HepG2 (cell line): Measurements from ENCODE around the gene HOXD12. TPM values are rescaled to one million over a fixed set of nuclear protein-coding genes. Genes with fewer than 3 reads are reported as not detected.

Source experiments
- ATAC-seq: fragments of 200-7000 bp; cut with Tn5 transposase; 3 replicates; pipeline ENCODE4 v1.9.1; 2020; ENCODE audit warnings: mild to moderate bottlenecking, moderate library complexity
- BruUV-seq: library from RNA; stranded (reverse); fragments of 400-500 nt; replicated peaks from 2 replicates; lab custom pipeline; 2021; lab: Mats Ljungman, UMichigan
- CTCF ChIA-PET: fragments of 300-600 bp; formaldehyde crosslinking; extraction: SDS; loops from one replicate; lab custom pipeline; 2021; ENCODE audit warnings: low total read pairs, inconsistent platforms, low intra/inter-chr PET ratio; lab: Yijun Ruan, JAX
- POLR2A ChIA-PET: fragments of 350-600 bp; sonication (Branson Sonifier 250); formaldehyde crosslinking; loops from one replicate; lab custom pipeline; 2020; ENCODE audit warnings: antibody characterized with exemption, inconsistent platforms; lab: Yijun Ruan, JAX
- DNase-seq: peaks from one replicate; pipeline ENCODE4 v3.0.0-alpha.2; 2015; ENCODE audit warnings: low spot score
- FAIRE-seq: peaks from 3 replicates; lab custom pipeline; 2011; peaks lifted over from hg19 to GRCh38; lab: Jason Lieb, UNC
- H2AFZ ChIP-seq: one replicate; pipeline ENCODE4 v1.6.1; 2011; ENCODE audit warnings: low read length, inconsistent platforms
- H3K27ac ChIP-seq: fragments of 300-600 bp; 3 replicates; pipeline ENCODE4 v1.8.0; 2011; ENCODE audit warnings: mixed run types, mild to moderate bottlenecking, mixed read lengths, low read length, inconsistent platforms; ENCODE audit not compliant: insufficient read depth; ENCODE audit errors: extremely low read length
- H3K27me3 ChIP-seq, 2 experiments: fragments of 200-600 bp in 1 of 2; 2 replicates in 1 of 2; 3 replicates in 1 of 2; pipeline versions ENCODE4 v1.6.0 to v1.8.0; 2011; ENCODE audit warnings: low read length in 2 of 2, mild to moderate bottlenecking in 2 of 2, moderate library complexity in 2 of 2, inconsistent platforms in 1 of 2; ENCODE audit not compliant: insufficient read depth in 2 of 2, control insufficient read depth in 1 of 2
- H3K36me3 ChIP-seq, 2 experiments: fragments of 200-600 bp in 1 of 2; replicated peaks in 1 of 2; 2 replicates in 1 of 2; 3 replicates in 1 of 2; pipeline versions ENCODE4 v1.5.1 to v1.8.0; 2011; ENCODE audit warnings: low read length in 2 of 2, inconsistent platforms in 1 of 2; ENCODE audit not compliant: insufficient read depth in 2 of 2, control insufficient read depth in 1 of 2
- H3K4me1 ChIP-seq: 2 replicates; pipeline ENCODE4 v1.5.1; 2012; ENCODE audit warnings: low read length, inconsistent platforms; ENCODE audit not compliant: insufficient read depth
- H3K4me2 ChIP-seq: 2 replicates; pipeline ENCODE4 v1.6.0; 2011; ENCODE audit warnings: low read depth, low read length, inconsistent platforms
- H3K4me3 ChIP-seq, 3 experiments: fragments of 200-600 bp in 1 of 3; sonication (generic), shearing (Covaris generic) in 1 of 3; replicated peaks in 1 of 3; 2 replicates each; pipeline ENCODE4 v1.5.1; 2011 to 2016; ENCODE audit warnings: low read length in 3 of 3, inconsistent platforms in 2 of 3, low read depth in 2 of 3, mild to moderate bottlenecking in 2 of 3, control low read depth in 1 of 3, mixed read lengths in 1 of 3; ENCODE audit not compliant: insufficient read depth in 1 of 3
- H3K79me2 ChIP-seq: one replicate; pipeline ENCODE4 v1.6.1; 2011; ENCODE audit warnings: low read length, inconsistent platforms; ENCODE audit not compliant: insufficient read depth
- H3K9ac ChIP-seq: 2 replicates; pipeline ENCODE4 v1.6.0; 2011; ENCODE audit warnings: mild to moderate bottlenecking, low read depth, low read length, inconsistent platforms; ENCODE audit not compliant: insufficient read depth
- H3K9me3 ChIP-seq: 2 replicates; pipeline ENCODE4 v1.5.1; 2012; ENCODE audit warnings: mild to moderate bottlenecking, low read length
- H4K20me1 ChIP-seq: 2 replicates; pipeline ENCODE4 v1.6.0; 2011; ENCODE audit warnings: inconsistent platforms, mild to moderate bottlenecking, low read length, moderate library complexity; ENCODE audit not compliant: insufficient read depth
- CREB1 ChIP-seq, 2 experiments: fragments of 450-650 bp in 1 of 2; IDR thresholded peaks; 2 replicates each; pipeline ENCODE4 v1.6.1; 2016 to 2017; ENCODE audit warnings: control low read depth in 1 of 2, mild to moderate bottlenecking in 1 of 2, missing compliant biosample characterization in 1 of 2, missing genetic modification characterization in 1 of 2
- DNMT3B ChIP-seq: conservative IDR thresholded peaks from 2 replicates; pipeline ENCODE4 v1.6.1; 2016; ENCODE audit warnings: missing biosample characterization, control low read depth
- JUN ChIP-seq: sonication (generic); formaldehyde crosslinking; IDR thresholded peaks from 2 replicates; pipeline ENCODE4 v1.4.0; 2020; ENCODE audit warnings: mild to moderate bottlenecking, missing genetic modification reagents
- NFIB ChIP-seq: sonication (generic); formaldehyde crosslinking; IDR thresholded peaks from 2 replicates; pipeline ENCODE4 v1.9.0; 2021; ENCODE audit warnings: missing genetic modification reagents, mild to moderate bottlenecking, borderline replicate concordance
- NRL ChIP-seq: sonication (generic); formaldehyde crosslinking; IDR thresholded peaks from 2 replicates; pipeline ENCODE4 v1.5.0; 2020; ENCODE audit warnings: missing genetic modification reagents, mild to moderate bottlenecking, moderate library complexity, borderline replicate concordance
- TEAD2 ChIP-seq: sonication (generic); formaldehyde crosslinking; IDR thresholded peaks from 2 replicates; pipeline ENCODE4 v1.9.0; 2021; ENCODE audit warnings: missing genetic modification reagents
- ZNF460 ChIP-seq: sonication (generic); formaldehyde crosslinking; IDR thresholded peaks from 2 replicates; pipeline ENCODE4 v1.5.1; 2020; ENCODE audit warnings: missing genetic modification reagents, mild to moderate bottlenecking, borderline replicate concordance
- ZNF577 ChIP-seq: sonication (generic); formaldehyde crosslinking; IDR thresholded peaks from 2 replicates; pipeline ENCODE4 v1.4.0; 2020; ENCODE audit warnings: mild to moderate bottlenecking, low read depth, missing genetic modification reagents, borderline replicate concordance
- ZNF792 ChIP-seq: IDR thresholded peaks from 2 replicates; pipeline ENCODE4 v1.6.1; 2016
- WGBS: methylation state at CpG from one replicate; pipeline ENCODE4 v1.1.6; 2017; ENCODE audit warnings: low lambda C conversion rate; 5-methylcytosine and 5-hydroxymethylcytosine counted together
- in situ Hi-C: cut with HindIII; loops from 2 replicates; pipeline ENCODE4 v1.10.0; 2017; ENCODE audit warnings: low pct_unique_long_range_greater_than_20kb; ENCODE audit not compliant: extremely low pct_ligation_motif_present
- intact Hi-C: fragments of 100-400 bp; cut with micrococcal nuclease; formaldehyde crosslinking; loops from one replicate; pipeline ENCODE4 v1.10.0; 2022; ENCODE audit not compliant: unreplicated experiment
- polyA plus RNA-seq, 8 experiments: library from polyadenylated mRNA; depleted of rRNA in 3 of 8; stranded (reverse) in 7 of 8; unstranded in 1 of 8; fragments of >200 nt; fragmentation: Illumina TruSeq in 4 of 8; extraction: Trizol in 4 of 8; gene quantifications; 2 replicates each; pipeline versions ENCODE4 v1.2.1 to v1.2.3, GENCODE V29; 2011 to 2016; ENCODE audit warnings: low read depth in 4 of 8, missing spikeins in 1 of 8, mixed read lengths in 1 of 8; ENCODE audit not compliant: insufficient read depth in 1 of 8
- total RNA-seq, 5 experiments: library from RNA; depleted of rRNA; stranded (reverse); fragments of >200 nt; fragmentation: Illumina TruSeq; extraction: Trizol; gene quantifications; 2 replicates each; pipeline ENCODE4 v1.2.3, GENCODE V29; 2016; ENCODE audit warnings: low read depth in 1 of 5
- TF ChIP-seq, protein P1 (sequence below): sonication (generic); formaldehyde crosslinking; IDR thresholded peaks from 2 replicates; pipeline ENCODE4 v1.8.1; 2023; ENCODE audit warnings: mild to moderate bottlenecking, missing genetic modification reagents
- TF ChIP-seq, protein P2 (sequence below): sonication (generic); formaldehyde crosslinking; IDR thresholded peaks from 2 replicates; pipeline ENCODE4 v1.4.0; 2020; ENCODE audit warnings: low read depth, missing genetic modification reagents
- TF ChIP-seq, protein P3 (sequence below): IDR thresholded peaks from 2 replicates; pipeline ENCODE4 v1.6.1; 2018; ENCODE audit warnings: missing genetic modification reagents

Gene HOXD12
- total and polyA plus RNA-seq, 2 of the 13 experiments (the other 11 are each of a cell fraction or from before 2014, with no cell fraction given): not detected

DNA sequence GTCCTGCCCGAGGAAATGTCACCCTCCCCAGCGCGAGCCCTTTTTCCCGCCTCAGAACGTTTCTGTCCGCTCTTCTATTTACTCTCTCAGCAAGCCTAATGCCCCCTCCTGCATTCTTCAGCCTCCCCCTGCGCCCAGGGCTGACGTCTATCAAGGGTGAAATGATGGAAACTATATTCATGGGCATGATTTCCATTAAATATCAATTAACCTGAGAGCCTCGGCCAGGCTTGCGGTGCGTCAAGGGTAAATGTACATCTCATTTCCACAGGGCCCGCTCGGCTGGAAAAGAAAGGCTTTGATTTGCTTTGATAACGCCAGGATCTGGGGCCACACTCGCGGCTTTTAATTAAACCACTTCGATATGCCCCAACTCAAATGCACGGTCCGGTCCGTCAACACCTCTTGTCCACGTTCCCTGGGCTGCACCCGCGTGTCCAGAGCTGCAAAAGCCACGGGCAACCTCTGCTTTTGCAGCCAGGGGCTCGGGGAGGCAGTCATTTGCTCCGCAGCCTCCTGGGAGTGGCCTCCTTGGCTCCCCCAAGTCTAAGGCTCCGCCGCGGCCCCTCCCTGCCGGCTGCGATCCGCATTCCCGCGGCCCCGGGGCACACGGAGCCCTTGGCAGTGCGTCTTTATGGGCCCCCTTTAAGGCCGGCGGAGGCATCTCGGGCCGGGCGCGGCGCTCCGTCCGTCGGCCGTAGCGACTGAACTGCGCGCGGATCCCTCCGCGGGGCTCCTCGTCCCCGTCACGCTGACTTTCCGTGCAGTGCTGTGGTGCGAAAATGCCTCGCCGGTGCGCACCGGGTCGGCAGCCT lies 29.6 kb downstream of the HOXD12 start, which contains the start of gene HOXD8 (continued):
- TF ChIP-seq, protein P1, sequence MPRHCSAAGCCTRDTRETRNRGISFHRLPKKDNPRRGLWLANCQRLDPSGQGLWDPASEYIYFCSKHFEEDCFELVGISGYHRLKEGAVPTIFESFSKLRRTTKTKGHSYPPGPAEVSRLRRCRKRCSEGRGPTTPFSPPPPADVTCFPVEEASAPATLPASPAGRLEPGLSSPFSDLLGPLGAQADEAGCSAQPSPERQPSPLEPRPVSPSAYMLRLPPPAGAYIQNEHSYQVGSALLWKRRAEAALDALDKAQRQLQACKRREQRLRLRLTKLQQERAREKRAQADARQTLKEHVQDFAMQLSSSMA: no peak
- TF ChIP-seq NRL (CRISPR knock-in tag) (no peak), ZNF792 (CRISPR knock-in tag) (no peak), JUN (CRISPR knock-in tag) (no peak), DNMT3B (CRISPR knock-in tag) (no peak)
- TF ChIP-seq, protein P2, sequence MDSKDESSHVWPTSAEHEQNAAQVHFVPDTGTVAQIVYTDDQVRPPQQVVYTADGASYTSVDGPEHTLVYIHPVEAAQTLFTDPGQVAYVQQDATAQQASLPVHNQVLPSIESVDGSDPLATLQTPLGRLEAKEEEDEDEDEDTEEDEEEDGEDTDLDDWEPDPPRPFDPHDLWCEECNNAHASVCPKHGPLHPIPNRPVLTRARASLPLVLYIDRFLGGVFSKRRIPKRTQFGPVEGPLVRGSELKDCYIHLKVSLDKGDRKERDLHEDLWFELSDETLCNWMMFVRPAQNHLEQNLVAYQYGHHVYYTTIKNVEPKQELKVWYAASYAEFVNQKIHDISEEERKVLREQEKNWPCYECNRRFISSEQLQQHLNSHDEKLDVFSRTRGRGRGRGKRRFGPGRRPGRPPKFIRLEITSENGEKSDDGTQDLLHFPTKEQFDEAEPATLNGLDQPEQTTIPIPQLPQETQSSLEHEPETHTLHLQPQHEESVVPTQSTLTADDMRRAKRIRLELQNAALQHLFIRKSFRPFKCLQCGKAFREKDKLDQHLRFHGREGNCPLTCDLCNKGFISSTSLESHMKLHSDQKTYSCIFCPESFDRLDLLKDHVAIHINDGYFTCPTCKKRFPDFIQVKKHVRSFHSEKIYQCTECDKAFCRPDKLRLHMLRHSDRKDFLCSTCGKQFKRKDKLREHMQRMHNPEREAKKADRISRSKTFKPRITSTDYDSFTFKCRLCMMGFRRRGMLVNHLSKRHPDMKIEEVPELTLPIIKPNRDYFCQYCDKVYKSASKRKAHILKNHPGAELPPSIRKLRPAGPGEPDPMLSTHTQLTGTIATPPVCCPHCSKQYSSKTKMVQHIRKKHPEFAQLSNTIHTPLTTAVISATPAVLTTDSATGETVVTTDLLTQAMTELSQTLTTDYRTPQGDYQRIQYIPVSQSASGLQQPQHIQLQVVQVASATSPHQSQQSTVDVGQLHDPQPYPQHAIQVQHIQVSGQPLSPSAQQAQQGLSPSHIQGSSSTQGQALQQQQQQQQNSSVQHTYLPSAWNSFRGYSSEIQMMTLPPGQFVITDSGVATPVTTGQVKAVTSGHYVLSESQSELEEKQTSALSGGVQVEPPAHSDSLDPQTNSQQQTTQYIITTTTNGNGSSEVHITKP: no peak

DNA sequence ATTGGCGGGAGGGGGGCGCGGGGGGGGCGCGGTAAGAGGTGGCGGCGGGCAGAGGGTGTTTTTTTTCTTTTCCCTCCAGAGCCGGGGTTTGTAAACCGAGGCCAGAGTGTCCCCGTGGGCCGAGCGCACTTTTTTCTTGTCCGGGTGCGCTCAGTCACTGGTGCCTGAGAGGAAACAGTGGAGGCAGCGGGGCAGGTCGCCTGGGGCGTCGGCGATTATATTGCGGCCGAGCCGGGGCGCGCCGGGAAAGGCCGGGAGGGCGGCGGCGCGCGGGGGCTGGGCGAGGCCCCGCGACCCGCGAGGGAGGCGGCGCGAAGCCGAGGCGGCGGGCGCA lies 30.2 kb downstream of the HOXD12 start:
- intact Hi-C loops: no loop called here
- H3K9me3 ChIP-seq: no peaks in the 10 kb centered on the region
- no peak overlapping the region for H3K27ac ChIP-seq
- no peaks in the 10 kb centered on the region for H3K36me3 ChIP-seq
- CTCF ChIA-PET: no interaction called here
- DNase-seq (no peak), ATAC-seq (no peak), FAIRE-seq (no peak)
- in situ Hi-C loops: loop anchor here (5.0 kb wide), 4 partner anchors 423 to 1018 kb away; no protein-coding TSS in a partner anchor
- no peak overlapping the region for H2AFZ ChIP-seq
- H3K79me2 ChIP-seq: no peaks in the 10 kb centered on the region
- no TSS peak for BruUV-seq
- H3K4me1 ChIP-seq: no peaks in the 10 kb centered on the region
- H4K20me1 ChIP-seq: no peaks in the 10 kb centered on the region; the same call in 1 of the 2 replicates
- 75% methylated on average over 43 of the region's 43 CpGs for WGBS
- no peak overlapping the region for H3K4me2 ChIP-seq
- H3K27me3 ChIP-seq: peaks cover 9 to 81% of the 10 kb centered on the region in 2 experiments
- POLR2A ChIA-PET: no interaction called here
- no peak overlapping the region for H3K9ac ChIP-seq
- H3K4me3 ChIP-seq: no peak overlapping the region
- TF ChIP-seq ZNF460 (CRISPR knock-in tag) (no peak), CREB1 (IDR thresholded peaks at IDR 0.05) (no peak), CREB1 (CRISPR knock-in tag; IDR thresholded peaks at IDR 0.05) (no peak), NFIB (CRISPR knock-in tag) (no peak), ZNF577 (CRISPR knock-in tag) (no peak), TEAD2 (no peak)
- TF ChIP-seq, protein P3, sequence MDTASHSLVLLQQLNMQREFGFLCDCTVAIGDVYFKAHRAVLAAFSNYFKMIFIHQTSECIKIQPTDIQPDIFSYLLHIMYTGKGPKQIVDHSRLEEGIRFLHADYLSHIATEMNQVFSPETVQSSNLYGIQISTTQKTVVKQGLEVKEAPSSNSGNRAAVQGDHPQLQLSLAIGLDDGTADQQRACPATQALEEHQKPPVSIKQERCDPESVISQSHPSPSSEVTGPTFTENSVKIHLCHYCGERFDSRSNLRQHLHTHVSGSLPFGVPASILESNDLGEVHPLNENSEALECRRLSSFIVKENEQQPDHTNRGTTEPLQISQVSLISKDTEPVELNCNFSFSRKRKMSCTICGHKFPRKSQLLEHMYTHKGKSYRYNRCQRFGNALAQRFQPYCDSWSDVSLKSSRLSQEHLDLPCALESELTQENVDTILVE (CRISPR knock-in tag): no peak
